Activated CD4-positive, alpha-beta T cell treated with anti-CD3 and anti-CD28 coated beads, Interleukin-2, Interleukin-4, amounts not matched to agents 100 ng/mL and 50 ng/mL, durations not matched to agents 16 hours and 8 hours (primary cell): Measurements from ENCODE around the gene MINDY4B.
A peak's percentile ranks its signal among the peaks of the same experiment; 100 is the strongest.

Experiments
- DNase-seq: peaks from one replicate; pipeline ENCODE4 v3.0.0-alpha.2; 2020; ENCODE audit warnings: low spot score

Gene MINDY4B

DNA sequence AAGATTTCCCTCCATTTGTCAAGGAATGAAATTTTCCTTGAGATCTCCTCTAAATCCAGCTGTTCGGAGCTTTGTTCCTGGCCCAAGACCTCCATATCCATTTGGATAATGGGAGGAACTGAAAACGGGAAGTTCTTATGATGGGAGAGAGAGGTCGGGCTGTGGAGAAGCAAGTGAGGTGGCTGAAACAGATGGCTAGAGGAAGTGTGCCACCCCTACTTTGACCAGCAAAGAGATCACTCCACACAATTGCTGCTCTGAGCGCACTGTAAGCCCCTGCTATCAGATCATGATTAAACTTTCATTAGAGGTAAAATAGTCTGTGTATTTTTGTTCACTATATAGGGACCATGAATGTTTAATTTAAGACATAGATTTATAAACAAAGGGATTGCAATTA is at the start of gene MINDY4B:
TSS of gene MINDY4B (minus strand) at position 101 of the 400 bp plus-strand sequence. CDS start at position 101, 0 bp downstream.
- no peak for DNase-seq

DNA sequence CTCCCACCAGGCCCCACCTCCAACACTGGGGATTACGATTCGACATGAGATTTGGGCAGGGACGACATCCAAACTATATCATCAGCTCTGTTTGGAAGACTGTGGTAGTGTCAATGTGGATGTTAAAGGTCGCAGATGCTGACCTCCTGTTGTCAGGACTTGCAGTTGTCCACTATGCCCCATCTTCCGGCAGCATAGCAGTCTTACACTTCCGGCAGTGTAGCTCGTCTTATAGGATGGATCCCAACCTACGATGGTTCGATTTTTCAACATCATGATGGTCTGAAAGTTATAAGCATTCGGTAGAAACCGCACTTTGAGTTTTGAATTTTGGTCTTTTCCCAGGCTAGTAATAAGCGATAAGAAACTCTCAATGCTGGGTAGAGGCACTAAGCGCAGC is 46.7 kb upstream of the MINDY4B start:
- no peak for DNase-seq

DNA sequence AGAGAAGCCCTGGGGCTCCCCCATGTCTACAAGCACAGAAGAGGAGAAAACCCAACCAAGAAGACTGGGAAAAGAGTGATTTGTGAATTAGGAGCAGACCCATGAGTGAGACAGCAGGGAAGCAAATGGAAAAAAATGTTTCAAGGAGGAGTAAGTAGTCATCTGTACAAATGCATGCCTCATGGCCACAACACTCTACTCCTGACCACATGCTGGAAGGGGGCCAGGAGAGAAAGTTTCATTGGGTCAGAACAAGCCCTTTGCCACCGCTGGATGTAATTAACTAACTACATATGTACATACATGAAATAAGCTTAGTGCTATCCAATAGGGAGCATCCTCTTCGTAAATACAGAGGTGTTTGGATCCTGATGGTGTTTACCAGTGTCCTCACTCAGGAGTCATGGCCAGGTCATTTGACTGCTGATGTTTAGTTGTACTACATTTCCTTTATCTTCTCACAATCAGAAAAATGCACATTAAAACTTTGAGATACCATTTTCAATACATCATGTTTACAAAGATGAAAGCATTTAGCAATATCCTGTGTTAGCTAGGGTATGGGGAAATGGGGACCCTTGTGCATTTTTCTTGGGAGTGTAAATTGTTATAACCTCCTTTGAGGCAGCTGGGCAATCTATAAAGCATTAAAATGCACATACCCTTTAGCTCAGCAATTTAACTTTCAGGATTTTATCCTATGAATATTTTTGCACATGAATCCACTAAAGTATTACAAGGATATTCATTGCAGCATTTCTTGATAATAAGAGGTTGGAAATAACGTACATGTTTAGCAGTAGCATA is 40.2 kb upstream of the MINDY4B start:
- DNase-seq = no peak

DNA sequence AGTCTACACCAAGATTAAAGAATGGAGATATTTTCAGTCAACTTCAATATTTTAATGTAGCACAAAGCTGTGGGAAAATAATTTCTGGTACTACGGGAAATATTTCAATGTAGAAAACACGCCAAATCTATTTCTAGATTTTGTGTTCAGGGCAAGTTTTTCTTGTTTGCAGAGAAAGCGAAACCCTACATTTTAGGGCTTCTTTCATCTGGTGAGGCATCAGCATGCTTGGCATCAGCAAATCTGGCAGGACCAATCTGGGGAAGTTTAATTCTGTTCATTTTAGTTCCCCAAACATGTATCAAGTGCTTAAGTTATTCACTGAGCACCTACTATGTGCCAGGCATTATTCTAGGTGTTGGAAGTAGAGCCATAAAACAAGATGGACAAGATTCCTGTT is 37.0 kb upstream of the MINDY4B start:
- no peak for DNase-seq

DNA sequence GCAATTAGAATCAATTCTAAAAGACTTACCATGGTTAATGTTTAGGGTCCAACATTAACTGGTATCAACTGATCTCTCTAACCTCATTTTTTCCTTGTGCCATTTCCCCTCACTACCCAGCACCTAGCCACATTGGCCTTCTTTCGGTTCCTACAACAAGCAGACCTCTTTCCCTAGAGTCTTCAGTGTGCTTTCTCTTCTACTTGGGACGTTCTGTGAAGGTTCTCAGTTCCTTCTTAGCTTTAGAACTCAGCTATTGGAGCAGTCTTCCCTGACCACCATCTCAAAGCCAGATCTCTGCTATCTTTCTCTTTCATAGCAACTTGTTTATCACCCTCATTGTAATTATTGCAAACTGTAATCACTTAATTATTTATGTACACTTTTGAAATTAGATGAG is 31.5 kb upstream of the MINDY4B start:
- no peak for DNase-seq

DNA sequence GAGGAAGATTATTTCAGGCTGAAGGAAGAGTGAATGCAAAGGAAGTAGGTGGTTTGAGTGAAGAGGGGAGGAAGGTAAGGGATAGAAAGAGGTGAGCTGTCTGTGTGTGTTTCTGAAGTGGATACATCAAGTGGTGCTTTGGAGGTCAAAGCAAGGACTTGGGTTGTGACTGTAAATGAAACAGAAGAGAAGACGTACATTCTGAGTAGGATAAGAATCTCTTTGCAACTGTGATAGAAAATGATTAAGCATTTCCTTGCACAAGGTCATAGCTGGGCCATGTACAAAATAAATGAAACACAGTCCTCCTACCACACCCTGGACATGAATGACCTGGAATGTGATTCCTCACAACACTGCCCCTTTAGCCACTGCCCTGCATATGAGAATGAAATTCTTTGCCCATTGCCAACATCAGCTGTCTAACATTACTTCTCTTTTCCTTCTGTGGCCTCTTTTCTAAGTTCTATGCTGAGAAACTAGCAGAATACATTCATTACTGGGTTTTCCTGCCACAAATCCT is 28.3 kb upstream of the MINDY4B start:
- no peak for DNase-seq

DNA sequence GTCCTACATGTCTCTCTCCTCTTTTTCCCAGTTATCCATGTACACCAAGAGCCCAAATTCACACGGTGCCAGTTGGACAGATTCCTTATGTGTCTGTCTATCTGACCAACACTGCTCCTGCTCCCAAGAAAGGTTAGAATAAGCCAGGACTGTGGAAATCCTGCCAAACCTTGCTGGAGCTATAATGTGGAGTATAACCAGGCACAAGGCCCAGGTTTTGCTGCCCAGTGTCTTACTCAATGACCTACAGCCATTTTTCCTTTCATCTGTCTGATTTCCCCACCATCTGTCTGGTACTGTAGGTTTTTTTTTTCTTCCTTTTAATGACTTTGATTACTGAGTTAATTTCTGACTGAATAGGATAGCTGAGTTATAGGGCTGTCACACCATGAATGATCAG is 26.5 kb upstream of the MINDY4B start:
- no peak for DNase-seq

DNA sequence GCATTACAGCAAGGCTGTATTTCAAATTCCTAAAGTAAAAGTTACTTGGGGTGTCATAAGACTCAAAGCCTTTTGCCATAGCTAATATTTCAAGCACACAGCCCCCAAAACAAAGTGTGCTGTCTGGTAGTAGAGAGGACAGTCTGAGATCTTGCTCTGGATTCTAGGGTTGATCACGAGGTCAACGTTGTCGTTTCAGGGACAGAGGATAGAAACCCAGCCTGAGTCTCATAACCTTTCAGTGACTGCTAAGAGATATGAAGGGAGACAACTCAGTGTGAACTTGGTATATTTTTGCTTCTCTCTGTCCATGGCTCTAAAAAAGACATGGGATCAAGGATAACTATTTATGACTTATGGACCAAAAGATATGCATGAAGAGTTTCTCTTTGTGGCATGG is 25.6 kb upstream of the MINDY4B start:
- no peak for DNase-seq

DNA sequence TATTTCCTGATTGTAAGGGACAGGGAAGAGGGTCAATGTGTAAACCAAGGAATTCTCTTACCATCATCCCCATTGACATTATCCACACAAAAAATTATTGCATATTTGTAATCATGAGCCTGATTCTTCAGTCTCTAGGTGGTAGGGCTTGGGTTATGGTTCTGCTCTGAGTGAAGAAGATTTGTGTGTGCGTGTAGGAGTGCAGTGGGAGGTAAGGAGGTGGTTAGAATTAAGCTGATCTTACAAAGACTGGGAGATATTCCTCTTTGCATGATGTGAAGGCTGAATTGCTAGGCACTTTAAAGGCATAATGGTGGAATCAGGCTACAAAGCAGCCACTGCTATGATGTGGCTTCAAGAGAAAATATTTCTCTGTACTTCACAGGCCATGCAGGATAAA is 23.0 kb upstream of the MINDY4B start:
- no peak for DNase-seq

DNA sequence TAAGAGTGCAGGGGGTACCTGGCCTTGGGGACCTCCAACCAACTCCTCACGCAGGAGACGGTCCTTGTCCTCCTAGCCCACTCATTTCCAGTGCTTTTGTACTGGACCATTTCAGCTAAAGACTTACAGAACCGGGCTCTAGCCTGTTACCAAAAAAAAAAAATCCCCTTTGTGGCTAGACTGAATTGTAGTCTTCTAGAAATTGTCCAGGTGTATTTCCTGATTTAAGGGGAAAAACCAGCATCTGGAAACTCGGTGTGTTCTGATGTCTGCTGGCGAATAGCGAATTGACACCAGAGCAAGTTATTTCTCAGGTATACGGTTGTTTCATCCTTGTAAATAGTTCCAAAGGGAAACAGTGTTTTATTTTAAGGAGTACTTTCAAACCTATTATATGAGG is 21.1 kb upstream of the MINDY4B start:
- no peak for DNase-seq

DNA sequence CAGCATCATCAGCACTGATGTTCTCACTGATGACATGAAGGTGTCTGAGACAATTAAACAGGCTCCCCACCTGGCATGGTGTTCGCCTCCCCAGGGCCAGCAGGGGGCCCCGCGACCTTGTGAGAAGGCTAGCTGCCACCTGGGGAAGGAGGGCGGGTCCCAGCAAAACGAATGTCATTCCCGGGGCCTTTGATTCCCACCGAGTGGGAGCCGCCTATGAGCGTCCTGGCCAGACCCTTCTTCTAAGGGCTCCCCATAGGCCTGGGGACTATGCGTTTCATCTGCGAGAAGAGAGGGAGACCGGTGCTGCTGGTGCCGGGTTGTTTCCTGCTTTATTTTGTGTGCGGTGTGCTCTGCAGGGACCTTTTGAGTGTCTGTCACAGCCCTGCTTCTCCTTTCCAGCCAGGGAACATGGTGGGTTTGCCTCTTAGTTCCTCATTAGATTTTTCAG is 20.5 kb upstream of the MINDY4B start:
- peak; percentile 54 for DNase-seq

DNA sequence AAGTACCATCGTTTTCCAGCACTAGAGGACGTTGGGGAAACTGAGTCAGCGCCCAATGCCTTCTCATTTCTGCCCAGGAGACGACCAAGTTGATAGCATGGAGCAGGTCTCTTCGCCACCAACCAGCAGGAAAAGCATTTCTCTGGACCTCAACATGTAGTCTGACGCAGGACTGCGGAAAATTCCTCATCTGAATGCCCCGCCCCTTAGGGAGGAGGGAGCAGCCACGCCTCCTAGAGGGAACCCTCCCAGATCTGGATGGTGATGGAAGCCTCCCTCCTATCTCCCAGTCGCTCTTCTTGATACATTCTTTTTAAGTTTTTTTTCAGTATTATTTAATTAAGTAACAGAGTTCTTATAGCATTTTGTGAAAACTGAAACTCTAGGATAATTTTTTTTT is 17.4 kb upstream of the MINDY4B start:
- no peak for DNase-seq

DNA sequence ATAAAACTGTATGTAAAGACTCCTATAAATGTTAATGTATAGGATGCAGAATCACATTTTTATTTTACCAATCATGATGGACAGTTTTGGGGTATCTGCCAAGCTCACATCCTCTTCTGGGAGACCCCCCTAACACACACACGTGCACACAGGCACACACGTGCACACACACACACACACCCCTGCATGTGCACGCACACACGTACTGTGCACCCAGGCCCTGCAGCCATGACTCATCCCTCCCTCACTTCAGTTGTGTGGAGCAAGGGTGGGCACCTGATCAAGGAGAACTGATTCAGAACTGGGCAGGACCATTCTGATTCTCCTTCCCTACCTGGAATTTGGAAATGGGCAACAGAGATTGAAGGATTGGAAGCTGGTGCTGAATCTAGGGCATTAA is 16.0 kb upstream of the MINDY4B start:
- no peak for DNase-seq

DNA sequence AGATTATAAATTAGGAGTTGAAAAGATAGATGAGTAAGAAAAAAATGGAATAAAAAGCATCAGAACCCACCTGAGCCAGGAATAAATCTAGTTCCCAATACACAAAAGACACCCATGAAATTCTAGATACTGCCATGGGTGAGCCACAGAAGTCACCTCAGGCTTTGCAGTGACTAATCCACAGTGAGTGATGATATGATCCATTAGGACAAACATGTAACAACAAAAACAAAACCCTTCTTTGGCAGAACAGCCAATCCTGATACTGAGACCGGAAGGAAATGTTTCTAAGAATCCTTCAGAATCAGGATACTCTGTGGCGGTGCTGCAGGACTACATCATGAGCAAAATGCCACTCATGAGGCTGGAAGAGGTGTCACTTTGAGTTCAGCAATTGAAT is 15.0 kb upstream of the MINDY4B start:
- DNase-seq = no peak

DNA sequence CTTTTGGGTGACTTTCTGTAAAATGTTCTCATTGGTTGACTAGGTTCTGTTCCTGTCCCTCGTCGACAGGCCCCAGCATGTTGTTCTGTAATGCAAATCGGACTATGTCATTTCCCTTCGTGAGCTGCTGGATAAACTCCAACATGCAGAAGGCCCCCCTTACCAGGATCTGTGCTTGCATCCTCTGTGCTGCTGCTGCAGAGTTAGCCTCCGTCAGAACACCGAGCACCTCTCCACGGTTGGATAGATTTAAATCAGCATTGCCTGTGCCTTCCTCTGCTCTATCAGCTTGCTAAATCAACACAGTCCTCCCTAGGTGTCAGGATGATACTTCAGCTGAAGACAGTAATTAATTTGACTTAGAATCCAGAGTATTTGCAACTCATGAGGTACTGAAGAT is 12.7 kb upstream of the MINDY4B start:
- DNase-seq = no peak

DNA sequence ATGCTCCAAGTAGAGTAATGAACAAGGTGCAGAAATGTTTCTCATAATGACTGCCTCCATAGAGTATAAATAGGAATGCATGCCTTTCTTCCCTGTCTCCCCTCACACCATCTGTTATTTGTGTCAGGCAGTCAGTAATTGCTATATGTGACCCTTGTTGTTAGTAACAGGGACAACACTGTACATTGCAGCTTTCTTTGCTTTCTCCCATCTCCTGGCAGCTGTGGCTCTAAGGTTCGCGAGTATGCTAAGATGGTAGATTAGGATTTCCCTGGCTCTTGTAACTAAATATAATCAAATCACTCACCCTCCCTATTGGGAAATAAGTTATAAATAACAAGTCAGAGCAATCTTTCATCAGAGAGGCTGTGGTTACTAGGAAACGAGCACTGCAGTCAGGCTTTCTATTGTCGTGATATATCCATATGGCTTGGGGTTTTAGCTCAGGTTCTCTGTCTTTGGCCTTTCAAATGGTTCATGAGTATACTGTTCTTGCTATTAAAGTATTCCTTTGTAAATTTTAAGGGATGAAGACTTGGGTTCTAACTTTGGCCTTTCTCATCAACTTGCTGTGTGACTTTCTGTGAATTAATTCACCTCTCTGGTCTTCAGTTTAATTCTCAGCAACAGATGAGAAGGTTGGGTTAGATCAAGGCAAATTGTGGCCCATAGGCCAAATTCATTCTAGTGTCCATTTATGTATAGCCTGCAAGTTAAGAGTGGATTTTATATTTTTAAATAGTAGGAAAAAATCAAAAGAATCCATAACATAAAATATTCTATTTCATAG is 8.1 kb upstream of the MINDY4B start:
- DNase-seq = no peak

DNA sequence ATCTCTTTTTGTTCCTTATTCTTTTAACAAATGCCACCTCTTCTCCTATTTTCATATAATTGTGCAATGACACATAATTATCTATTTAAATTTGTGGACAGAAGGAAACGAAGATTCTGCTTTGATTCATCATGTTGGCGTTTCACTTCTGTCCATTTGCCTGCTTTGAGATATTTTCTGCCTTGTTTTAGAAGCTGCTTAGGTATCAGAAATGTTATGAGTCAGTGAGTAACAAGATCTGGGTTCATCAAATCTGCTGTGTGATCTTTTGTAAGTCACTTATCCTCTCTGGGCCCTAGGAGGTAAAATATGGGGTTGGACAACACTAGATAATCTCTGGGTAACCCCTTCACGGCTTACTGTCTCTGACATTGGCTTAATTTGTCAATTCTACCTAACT is 7.3 kb upstream of the MINDY4B start:
- peak; percentile 17 for DNase-seq

DNA sequence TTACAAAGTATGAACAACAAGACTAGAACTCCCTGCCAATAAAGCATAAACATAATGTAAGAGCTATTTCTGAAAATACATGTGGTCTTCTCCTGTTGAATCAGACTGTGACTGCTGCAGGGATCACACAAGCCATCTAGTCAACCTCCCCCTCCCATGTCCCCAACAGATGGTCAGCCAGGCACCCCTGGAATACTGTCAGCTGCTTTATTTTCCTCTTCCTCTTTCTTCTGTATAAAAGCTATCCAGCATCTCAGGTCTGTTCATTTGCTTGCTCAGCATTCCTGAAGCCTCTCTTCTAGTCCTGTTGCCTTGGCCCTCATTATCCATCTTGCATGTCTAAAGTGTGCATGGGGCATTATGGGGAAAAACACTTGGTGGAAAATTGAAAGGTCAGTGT is 6.5 kb upstream of the MINDY4B start:
- DNase-seq = no peak

DNA sequence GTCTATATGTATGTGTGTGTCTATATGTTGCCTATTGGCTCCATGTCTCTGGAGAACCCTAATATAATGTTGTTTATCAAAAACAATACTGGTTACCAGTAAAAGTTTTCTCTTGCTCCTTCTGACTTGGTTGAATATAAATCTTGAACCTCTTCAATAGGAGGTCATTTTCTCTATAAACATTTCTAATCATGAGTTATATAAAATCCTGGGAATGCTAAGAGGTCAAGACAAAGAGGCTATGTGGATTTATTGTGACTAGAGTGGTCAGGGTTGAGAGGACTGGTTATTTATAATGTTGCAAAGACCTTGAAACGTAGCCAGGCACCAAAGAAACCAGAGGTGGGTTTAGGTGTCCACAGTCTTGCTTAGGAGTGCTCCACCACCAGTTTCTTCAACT is 1.2 kb upstream of the MINDY4B start:
- no peak for DNase-seq

DNA sequence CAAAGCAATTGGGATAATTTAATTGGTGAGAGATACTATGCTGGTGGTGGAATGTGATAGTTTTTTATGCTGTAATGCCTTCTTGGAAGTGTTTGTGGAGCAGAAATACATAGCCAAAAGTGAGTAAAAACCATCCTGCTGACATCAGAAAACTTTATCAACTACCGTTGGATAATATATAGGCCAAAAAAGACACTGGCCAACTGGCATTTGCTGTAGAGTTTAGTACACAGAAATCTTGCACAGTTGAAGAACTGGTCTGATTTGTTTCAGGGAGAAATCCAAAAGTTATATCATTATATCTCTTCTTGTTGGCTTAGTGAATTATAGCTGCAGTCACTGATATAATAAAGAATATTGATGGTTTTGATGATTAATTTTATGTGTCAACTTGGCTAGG is 507 bp upstream of the MINDY4B start:
- no peak for DNase-seq

DNA sequence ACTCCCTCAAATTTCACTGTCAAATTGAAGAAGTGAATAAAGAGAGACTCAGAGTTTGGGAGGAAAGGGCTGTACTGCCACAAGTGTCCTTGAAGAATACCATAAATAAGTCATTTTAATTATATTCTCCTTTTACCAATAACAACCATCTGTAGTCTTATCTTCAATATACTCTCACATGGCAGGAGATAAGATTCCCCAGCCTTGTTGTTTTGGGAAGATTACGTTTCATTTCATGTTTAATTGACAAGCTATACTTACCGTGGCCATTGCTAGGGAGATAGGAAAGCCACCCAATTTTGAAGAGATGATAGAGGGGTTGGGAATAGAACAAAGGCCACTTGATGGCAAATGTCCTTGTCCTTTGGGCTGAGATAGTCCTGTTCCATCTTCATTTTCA is 2.3 kb downstream of the MINDY4B start:
- DNase-seq = no peak

DNA sequence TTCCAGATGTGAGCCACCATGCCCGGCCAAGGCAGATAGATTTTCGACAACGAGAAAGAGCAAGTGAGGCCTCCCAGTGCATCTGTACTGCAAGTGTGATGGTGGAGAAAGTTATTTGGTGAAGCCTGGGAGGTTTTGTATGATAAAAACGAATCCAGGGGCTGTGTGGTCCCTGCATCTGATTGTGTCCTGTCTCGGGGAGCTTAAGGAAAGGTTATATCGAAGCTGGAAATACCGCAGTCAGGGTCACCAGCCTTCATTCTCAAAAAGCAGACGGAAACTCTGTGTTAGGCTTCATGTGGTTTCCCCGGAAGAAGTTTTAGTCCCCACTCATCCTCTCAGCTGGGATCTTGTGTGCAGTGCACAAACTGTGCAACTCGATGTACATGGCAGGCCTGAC is 3.4 kb downstream of the MINDY4B start:
- DNase-seq = no peak

DNA sequence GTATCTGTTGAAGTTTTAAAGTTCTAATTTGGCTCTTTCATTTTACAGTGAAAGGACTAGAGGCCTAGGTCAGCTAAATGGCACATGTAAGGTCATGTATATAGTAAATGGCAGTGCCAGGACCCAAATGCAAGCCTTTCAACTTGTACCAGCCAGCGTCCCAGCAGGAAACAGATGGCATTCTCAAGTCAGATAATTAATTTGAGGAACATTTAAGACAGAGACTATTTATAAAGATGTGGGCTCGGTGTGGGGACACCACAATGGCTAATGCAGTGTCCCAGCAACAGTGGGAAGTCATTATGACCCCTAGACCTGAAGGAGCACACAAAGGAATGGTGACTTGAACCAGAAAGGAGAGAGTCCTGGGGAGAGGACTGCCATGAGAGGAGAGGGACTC is 6.1 kb downstream of the MINDY4B start:
- no peak for DNase-seq
